Trophoblast cell (in vitro differentiated cells and primary cell): ENCODE data around the gene GHRHR.

Source experiments
- DNase-seq, 2 donors: peaks; one replicate each; pipeline ENCODE4 v3.0.0-alpha.2; 2016
- H2AFZ ChIP-seq: 2 replicates; pipeline ENCODE4 v1.6.1; 2013; ENCODE audit warnings: low read length, moderate library complexity, mild to moderate bottlenecking; ENCODE audit not compliant: insufficient read depth, poor library complexity
- H2AK5ac ChIP-seq: 2 replicates; pipeline ENCODE4 v1.6.1; 2013; ENCODE audit warnings: mild to moderate bottlenecking, low read length
- H2BK120ac ChIP-seq: 2 replicates; pipeline ENCODE4 v1.6.1; 2013; ENCODE audit warnings: low read length, mild to moderate bottlenecking, moderate library complexity; ENCODE audit not compliant: insufficient read depth, poor library complexity
- H2BK12ac ChIP-seq: 2 replicates; pipeline ENCODE4 v1.6.1; 2013; ENCODE audit warnings: mild to moderate bottlenecking, low read length, moderate library complexity
- H2BK5ac ChIP-seq: 2 replicates; pipeline ENCODE4 v1.6.1; 2013; ENCODE audit warnings: low read length, low read depth, moderate library complexity, mild to moderate bottlenecking; ENCODE audit not compliant: poor library complexity
- H3K14ac ChIP-seq: 2 replicates; pipeline ENCODE4 v1.6.1; 2013; ENCODE audit warnings: mild to moderate bottlenecking, low read length
- H3K18ac ChIP-seq: 2 replicates; pipeline ENCODE4 v1.6.1; 2013; ENCODE audit warnings: mild to moderate bottlenecking, low read length
- H3K23ac ChIP-seq: 2 replicates; pipeline ENCODE4 v1.6.1; 2013; ENCODE audit warnings: low read length
- H3K27ac ChIP-seq: 2 replicates; pipeline ENCODE4 v1.5.1; 2013; ENCODE audit warnings: low read depth, mild to moderate bottlenecking, inconsistent platforms, low read length, moderate library complexity
- H3K27me3 ChIP-seq: 2 replicates; pipeline ENCODE4 v1.6.1; 2013; ENCODE audit warnings: inconsistent platforms, mild to moderate bottlenecking, low read length, moderate library complexity; ENCODE audit not compliant: insufficient read depth
- H3K36me3 ChIP-seq, 2 experiments: 1 replicate in 1 of 2; 2 replicates in 1 of 2; pipeline ENCODE4 v1.6.1; 2013; ENCODE audit warnings: low read length in 2 of 2, mild to moderate bottlenecking in 2 of 2, moderate library complexity in 1 of 2; ENCODE audit not compliant: insufficient read depth in 2 of 2, control insufficient read depth in 1 of 2
- H3K4ac ChIP-seq: 2 replicates; pipeline ENCODE4 v1.6.1; 2013; ENCODE audit warnings: low read depth, mild to moderate bottlenecking, low read length, moderate library complexity
- H3K4me1 ChIP-seq, 2 experiments: 1 replicate in 1 of 2; 2 replicates in 1 of 2; pipeline ENCODE4 v1.6.1; 2013; ENCODE audit warnings: low read length in 2 of 2, mild to moderate bottlenecking in 2 of 2, moderate library complexity in 1 of 2; ENCODE audit not compliant: insufficient read depth in 2 of 2, control insufficient read depth in 1 of 2
- H3K4me2 ChIP-seq: 2 replicates; pipeline ENCODE4 v1.6.1; 2013; ENCODE audit warnings: inconsistent platforms, mild to moderate bottlenecking, low read length, moderate library complexity
- H3K4me3 ChIP-seq: 2 replicates; pipeline ENCODE4 v1.5.1; 2013; ENCODE audit warnings: mild to moderate bottlenecking, low read depth, low read length, inconsistent platforms
- H3K79me1 ChIP-seq: one replicate; pipeline ENCODE4 v1.6.1; 2013; ENCODE audit warnings: low read length
- H3K79me2 ChIP-seq: 2 replicates; pipeline ENCODE4 v1.6.1; 2013; ENCODE audit warnings: low read length, mild to moderate bottlenecking; ENCODE audit not compliant: control insufficient read depth, insufficient read depth, poor library complexity
- H3K9ac ChIP-seq: 2 replicates; pipeline ENCODE4 v1.6.1; 2013; ENCODE audit warnings: mild to moderate bottlenecking, low read length
- H3K9me3 ChIP-seq: 2 replicates; pipeline ENCODE4 v1.6.1; 2013; ENCODE audit warnings: low read depth, mild to moderate bottlenecking, control low read depth, inconsistent platforms, low read length; ENCODE audit not compliant: insufficient read depth
- H4K12ac ChIP-seq: 2 replicates; pipeline ENCODE4 v1.6.1; 2013; ENCODE audit warnings: low read depth, mild to moderate bottlenecking, low read length, moderate library complexity
- H4K8ac ChIP-seq: 2 replicates; pipeline ENCODE4 v1.6.1; 2013; ENCODE audit warnings: low read depth, mild to moderate bottlenecking, low read length, moderate library complexity
- H4K91ac ChIP-seq: one replicate; pipeline ENCODE4 v1.6.1; 2013; ENCODE audit warnings: low read depth, mild to moderate bottlenecking, low read length, moderate library complexity
- WGBS: extraction: QIAGEN DNeasy Blood & Tissue Kit; methylation state at CpG from one replicate; pipeline ENCODE4 v1.1.7; 2013; ENCODE audit warnings: missing lambda C conversion rate; ENCODE audit not compliant: insufficient read length, insufficient coverage; ENCODE audit errors: extremely low coverage; 5-methylcytosine and 5-hydroxymethylcytosine counted together

Gene GHRHR

GRCh38 chr7:30968747-30969603, 5.2 kb downstream of the GHRHR start:
- Histone ChIP-seq H2BK5ac (no peak overlapping the region), H3K36me3 (no peaks in the 10 kb centered on the region), H3K4me1 (no peaks in the 10 kb centered on the region), H3K79me1 (no peaks in the 10 kb centered on the region), H3K14ac (no peak overlapping the region), H4K12ac (no peak overlapping the region), H3K23ac (no peak overlapping the region), H3K4me2 (no peak overlapping the region), H3K18ac (no peak overlapping the region), H3K27me3 (no peaks in the 10 kb centered on the region), H3K4me3 (no peak overlapping the region), H2AFZ (no peak overlapping the region), H3K79me2 (no peaks in the 10 kb centered on the region), H2AK5ac (no peak overlapping the region), H3K4ac (no peak overlapping the region), H3K9ac (no peak overlapping the region), H3K27ac (no peak overlapping the region), H2BK120ac (no peak overlapping the region), H4K8ac (no peak overlapping the region), H4K91ac (no peak overlapping the region), H2BK12ac (no peak overlapping the region), H3K9me3 (no peaks in the 10 kb centered on the region)
- no CpG with 5 or more reads among the region's 7 CpGs for WGBS
- DNase-seq = no peak

GRCh38 chr7:30969604-30969970, 5.8 kb downstream of the GHRHR start:
- H4K12ac ChIP-seq = no peak overlapping the region
- no peak overlapping the region for H2BK120ac ChIP-seq
- H3K18ac ChIP-seq = no peak overlapping the region
- H3K14ac ChIP-seq = no peak overlapping the region
- H3K9ac ChIP-seq = no peak overlapping the region
- H3K79me1 ChIP-seq = no peaks in the 10 kb centered on the region
- no peaks in the 10 kb centered on the region for H3K4me1 ChIP-seq
- H2BK12ac ChIP-seq = no peak overlapping the region
- H3K23ac ChIP-seq = no peak overlapping the region
- H3K4me3 ChIP-seq = no peak overlapping the region
- no peak overlapping the region for H4K91ac ChIP-seq
- no peak for DNase-seq
- H3K27ac ChIP-seq = no peak overlapping the region
- no peak overlapping the region for H2AFZ ChIP-seq
- no peaks in the 10 kb centered on the region for H3K27me3 ChIP-seq
- H3K79me2 ChIP-seq = no peaks in the 10 kb centered on the region
- no peaks in the 10 kb centered on the region for H3K9me3 ChIP-seq
- no peak overlapping the region for H2BK5ac ChIP-seq
- no peak overlapping the region for H3K4me2 ChIP-seq
- no CpG with 5 or more reads among the region's 1 CpG for WGBS
- no peaks in the 10 kb centered on the region for H3K36me3 ChIP-seq
- no peak overlapping the region for H2AK5ac ChIP-seq
- no peak overlapping the region for H4K8ac ChIP-seq
- no peak overlapping the region for H3K4ac ChIP-seq

GRCh38 chr7:30970074-30970473, 6.3 kb downstream of the GHRHR start:
- DNase-seq = no peak
- Histone ChIP-seq H3K4me1 (no peaks in the 10 kb centered on the region), H2AK5ac (no peak overlapping the region), H2BK5ac (no peak overlapping the region), H3K27me3 (no peaks in the 10 kb centered on the region), H3K23ac (no peak overlapping the region), H3K79me2 (no peaks in the 10 kb centered on the region), H3K18ac (no peak overlapping the region), H3K9me3 (no peaks in the 10 kb centered on the region), H2BK12ac (no peak overlapping the region), H3K27ac (no peak overlapping the region), H4K8ac (no peak overlapping the region), H2BK120ac (no peak overlapping the region), H3K14ac (no peak overlapping the region), H4K12ac (no peak overlapping the region), H3K4me2 (no peak overlapping the region), H3K4ac (no peak overlapping the region), H3K36me3 (no peaks in the 10 kb centered on the region), H4K91ac (no peak overlapping the region), H3K4me3 (no peak overlapping the region), H3K79me1 (no peaks in the 10 kb centered on the region), H2AFZ (no peak overlapping the region), H3K9ac (no peak overlapping the region)
- no CpG with 5 or more reads among the region's 5 CpGs for WGBS

GRCh38 chr7:30970594-30971094, 6.9 kb downstream of the GHRHR start:
- no peak overlapping the region for H4K91ac ChIP-seq
- no peak for DNase-seq
- no peak overlapping the region for H4K12ac ChIP-seq
- H3K4me2 ChIP-seq = no peak overlapping the region
- H2BK5ac ChIP-seq = no peak overlapping the region
- no peak overlapping the region for H3K9ac ChIP-seq
- H3K36me3 ChIP-seq = no peaks in the 10 kb centered on the region
- H3K23ac ChIP-seq = no peak overlapping the region
- H3K27ac ChIP-seq = no peak overlapping the region
- H3K27me3 ChIP-seq = no peaks in the 10 kb centered on the region
- no peak overlapping the region for H4K8ac ChIP-seq
- H2BK12ac ChIP-seq = no peak overlapping the region
- H3K4ac ChIP-seq = no peak overlapping the region
- H3K4me3 ChIP-seq = no peak overlapping the region
- H3K79me1 ChIP-seq = no peaks in the 10 kb centered on the region
- no peaks in the 10 kb centered on the region for H3K4me1 ChIP-seq
- H2AFZ ChIP-seq = no peak overlapping the region
- no CpG with 5 or more reads among the region's 6 CpGs for WGBS
- H3K14ac ChIP-seq = no peak overlapping the region
- H3K9me3 ChIP-seq = no peaks in the 10 kb centered on the region
- no peak overlapping the region for H3K18ac ChIP-seq
- no peak overlapping the region for H2AK5ac ChIP-seq
- no peak overlapping the region for H2BK120ac ChIP-seq
- no peaks in the 10 kb centered on the region for H3K79me2 ChIP-seq
